ENCODE results near the gene NDUFC2. TPM values are rescaled to one million over a fixed set of nuclear protein-coding genes. Genes with fewer than 3 reads are reported as not detected.

NDUFC2 gene
- total and polyA plus RNA-seq, 2 of the 13 experiments (the other 11 are each of a cell fraction or from before 2014, with no cell fraction given): 256 to 363 TPM

GRCh38 chr11:78079232-78080083 lies at the start of gene NDUFC2 (continued):
- TF ChIP-seq PBX2 (CRISPR knock-in tag; IDR thresholded peaks at IDR 0.05) (0 out of 2 replicates have a peak, but pooled peaks have one; percentile 35), KDM6A (CRISPR knock-in tag; IDR thresholded peaks at IDR 0.05; ENCODE audit: low read depth) (no peak), PRMT3 (CRISPR knock-in tag; IDR thresholded peaks at IDR 0.05; ENCODE audit: borderline replicate concordance, low read depth) (0 out of 2 replicates have a peak, but pooled peaks have one; percentile 81), ZNF337 (CRISPR knock-in tag; IDR thresholded peaks at IDR 0.05; ENCODE audit: borderline replicate concordance, low read depth) (peak; percentile 86; the same call in 1 of the 2 replicates), ZNF460 (CRISPR knock-in tag; IDR thresholded peaks at IDR 0.05; ENCODE audit: borderline replicate concordance) (peak; percentile 44; the same call in 1 of the 2 replicates), CEBPZ (IDR thresholded peaks at IDR 0.05; ENCODE audit: low read length) (no peak), AGO2 (optimal IDR thresholded peaks at IDR 0.05; ENCODE audit: low read depth, low read length) (peak; percentile 91), TBP (CRISPR knock-in tag; IDR thresholded peaks at IDR 0.05) (0 out of 2 replicates have a peak, but pooled peaks have one; percentile 66), DDIT3 (CRISPR knock-in tag; IDR thresholded peaks at IDR 0.05) (peak; percentile 86; the same call in 1 of the 2 replicates), FOSL2 (CRISPR knock-in tag; IDR thresholded peaks at IDR 0.05) (peak; percentile 69), STAG1 (CRISPR knock-in tag; IDR thresholded peaks at IDR 0.05) (peak; percentile 41), LCORL (IDR thresholded peaks at IDR 0.05) (no peak), LCORL (CRISPR knock-in tag; IDR thresholded peaks at IDR 0.05) (peak; percentile 88), SRF (IDR thresholded peaks at IDR 0.05; ENCODE audit: low read depth, low read length) (0 out of 2 replicates have a peak, but pooled peaks have one; percentile 58), ZNF563 (CRISPR knock-in tag; IDR thresholded peaks at IDR 0.05) (peak; percentile 93), HNRNPH1 (optimal IDR thresholded peaks at IDR 0.05; ENCODE audit: low read depth, low read length) (no peak), ZNF614 (CRISPR knock-in tag; IDR thresholded peaks at IDR 0.05; ENCODE audit: borderline replicate concordance) (peak; percentile 78; the same call in 1 of the 2 replicates)
- TF ChIP-seq, protein P1, sequence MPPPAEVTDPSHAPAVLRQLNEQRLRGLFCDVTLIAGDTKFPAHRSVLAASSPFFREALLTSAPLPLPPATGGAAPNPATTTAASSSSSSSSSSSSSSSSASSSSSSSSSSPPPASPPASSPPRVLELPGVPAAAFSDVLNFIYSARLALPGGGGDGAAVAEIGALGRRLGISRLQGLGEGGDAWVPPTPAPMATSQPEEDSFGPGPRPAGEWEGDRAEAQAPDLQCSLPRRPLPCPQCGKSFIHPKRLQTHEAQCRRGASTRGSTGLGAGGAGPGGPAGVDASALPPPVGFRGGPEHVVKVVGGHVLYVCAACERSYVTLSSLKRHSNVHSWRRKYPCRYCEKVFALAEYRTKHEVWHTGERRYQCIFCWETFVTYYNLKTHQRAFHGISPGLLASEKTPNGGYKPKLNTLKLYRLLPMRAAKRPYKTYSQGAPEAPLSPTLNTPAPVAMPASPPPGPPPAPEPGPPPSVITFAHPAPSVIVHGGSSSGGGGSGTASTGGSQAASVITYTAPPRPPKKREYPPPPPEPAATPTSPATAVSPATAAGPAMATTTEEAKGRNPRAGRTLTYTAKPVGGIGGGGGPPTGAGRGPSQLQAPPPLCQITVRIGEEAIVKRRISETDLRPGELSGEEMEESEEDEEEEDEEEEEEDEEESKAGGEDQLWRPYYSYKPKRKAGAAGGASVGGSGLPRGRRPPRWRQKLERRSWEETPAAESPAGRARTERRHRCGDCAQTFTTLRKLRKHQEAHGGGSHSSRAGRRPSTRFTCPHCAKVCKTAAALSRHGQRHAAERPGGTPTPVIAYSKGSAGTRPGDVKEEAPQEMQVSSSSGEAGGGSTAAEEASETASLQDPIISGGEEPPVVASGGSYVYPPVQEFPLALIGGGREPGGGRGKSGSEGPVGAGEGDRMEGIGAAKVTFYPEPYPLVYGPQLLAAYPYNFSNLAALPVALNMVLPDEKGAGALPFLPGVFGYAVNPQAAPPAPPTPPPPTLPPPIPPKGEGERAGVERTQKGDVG (CRISPR knock-in tag; IDR thresholded peaks at IDR 0.05; ENCODE audit: borderline replicate concordance): no peak
- TF ChIP-seq, protein P2, sequence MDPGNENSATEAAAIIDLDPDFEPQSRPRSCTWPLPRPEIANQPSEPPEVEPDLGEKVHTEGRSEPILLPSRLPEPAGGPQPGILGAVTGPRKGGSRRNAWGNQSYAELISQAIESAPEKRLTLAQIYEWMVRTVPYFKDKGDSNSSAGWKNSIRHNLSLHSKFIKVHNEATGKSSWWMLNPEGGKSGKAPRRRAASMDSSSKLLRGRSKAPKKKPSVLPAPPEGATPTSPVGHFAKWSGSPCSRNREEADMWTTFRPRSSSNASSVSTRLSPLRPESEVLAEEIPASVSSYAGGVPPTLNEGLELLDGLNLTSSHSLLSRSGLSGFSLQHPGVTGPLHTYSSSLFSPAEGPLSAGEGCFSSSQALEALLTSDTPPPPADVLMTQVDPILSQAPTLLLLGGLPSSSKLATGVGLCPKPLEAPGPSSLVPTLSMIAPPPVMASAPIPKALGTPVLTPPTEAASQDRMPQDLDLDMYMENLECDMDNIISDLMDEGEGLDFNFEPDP (CRISPR knock-in tag; conservative IDR thresholded peaks at IDR 0.05): 0 out of 2 replicates have a peak, but pooled peaks have one; percentile 49
